CD14-positive monocyte (primary cell): ENCODE results near the gene HM13. TPM values are rescaled to one million over a fixed set of nuclear protein-coding genes. Genes with fewer than 3 reads are reported as not detected.
A peak's percentile ranks its signal among the peaks of the same experiment; 100 is the strongest.

ENCODE experiments used
- DNase-seq, 3 donors: peaks; one replicate each; pipeline ENCODE4 v3.0.0-alpha.2; 2011 to 2022
- H2AFZ ChIP-seq: 2 replicates; pipeline ENCODE4 v1.6.0; 2012; ENCODE audit warnings: mild to moderate bottlenecking, low read depth, low read length, inconsistent platforms; ENCODE audit not compliant: insufficient read depth, poor library complexity, severe bottlenecking
- H3K27ac ChIP-seq, 2 donors: 1 replicate in 1 of 2; 2 replicates in 1 of 2; pipeline ENCODE4 v1.5.1; 2012 to 2013; ENCODE audit warnings: low read length in 2 of 2, control low read depth in 1 of 2, inconsistent platforms in 1 of 2, low read depth in 1 of 2, mild to moderate bottlenecking in 1 of 2
- H3K27me3 ChIP-seq, 2 donors: one replicate each; pipeline versions ENCODE4 v1.6.0 to v1.6.1; 2011 to 2013; ENCODE audit warnings: low read length in 2 of 2; ENCODE audit not compliant: control insufficient read depth in 2 of 2, insufficient read depth in 2 of 2
- H3K36me3 ChIP-seq, 2 donors: replicated peaks in 1 of 2; 1 replicate in 1 of 2; 2 replicates in 1 of 2; pipeline versions ENCODE4 v1.5.1 to v1.6.1; 2012 to 2013; ENCODE audit warnings: low read length in 2 of 2, control low read depth in 1 of 2, inconsistent platforms in 1 of 2, mild to moderate bottlenecking in 1 of 2; ENCODE audit not compliant: insufficient read depth in 2 of 2, control insufficient read depth in 1 of 2
- H3K4me1 ChIP-seq, 2 donors: 1 replicate in 1 of 2; 2 replicates in 1 of 2; pipeline versions ENCODE4 v1.5.1 to v1.6.1; 2012 to 2013; ENCODE audit warnings: low read length in 2 of 2, control low read depth in 1 of 2, inconsistent platforms in 1 of 2, mild to moderate bottlenecking in 1 of 2, moderate library complexity in 1 of 2; ENCODE audit not compliant: insufficient read depth in 2 of 2, control insufficient read depth in 1 of 2
- H3K4me2 ChIP-seq: replicated peaks from 2 replicates; pipeline ENCODE3; 2012; ENCODE audit warnings: low read length, moderate library complexity, mild to moderate bottlenecking; ENCODE audit not compliant: poor library complexity, severe bottlenecking; ENCODE audit errors: extremely low read depth
- H3K4me3 ChIP-seq, 3 experiments: fragments of 200-600 bp in 1 of 3; sonication (generic) in 1 of 3; replicated peaks in 1 of 3; 1 replicate in 2 of 3; 2 replicates in 1 of 3; pipeline ENCODE4 v1.5.1; 2011 to 2013; ENCODE audit warnings: low read length in 3 of 3, mild to moderate bottlenecking in 3 of 3, control low read depth in 2 of 3, low read depth in 2 of 3, inconsistent platforms in 1 of 3, moderate library complexity in 1 of 3
- H3K79me2 ChIP-seq: 2 replicates; pipeline ENCODE4 v1.6.0; 2012; ENCODE audit warnings: mild to moderate bottlenecking, control low read depth, inconsistent platforms, low read length, moderate library complexity; ENCODE audit not compliant: insufficient read depth
- H3K9ac ChIP-seq: 2 replicates; pipeline ENCODE4 v1.6.0; 2017; ENCODE audit warnings: low read length, mild to moderate bottlenecking; ENCODE audit not compliant: insufficient read depth, poor library complexity, severe bottlenecking
- H3K9me3 ChIP-seq, 2 donors: replicated peaks in 1 of 2; 1 replicate in 1 of 2; 2 replicates in 1 of 2; pipeline versions ENCODE4 v1.5.1 to v1.6.1; 2012 to 2013; ENCODE audit warnings: low read length in 2 of 2, control low read depth in 1 of 2; ENCODE audit not compliant: control insufficient read depth in 1 of 2, insufficient read depth in 1 of 2
- H4K20me1 ChIP-seq: 2 replicates; pipeline ENCODE4 v1.6.0; 2012; ENCODE audit warnings: mild to moderate bottlenecking, low read length, control low read depth, moderate library complexity; ENCODE audit not compliant: insufficient read depth
- H3K27ac Mint-ChIP-seq, 7 donors: one replicate each; pipeline ENCODE4 v1.8.0; 2020; ENCODE audit warnings: mild to moderate bottlenecking in 7 of 7, mixed read lengths in 7 of 7, moderate library complexity in 6 of 7, inconsistent platforms in 2 of 7
- H3K27me3 Mint-ChIP-seq, 3 donors: one replicate each; pipeline ENCODE4 v1.8.0; 2021 to 2022; ENCODE audit warnings: low read depth in 3 of 3, mild to moderate bottlenecking in 3 of 3, mixed read lengths in 3 of 3, moderate library complexity in 3 of 3, inconsistent platforms in 1 of 3
- H3K36me3 Mint-ChIP-seq, 2 donors: one replicate each; pipeline ENCODE4 v1.8.0; 2020; ENCODE audit warnings: mixed read lengths in 2 of 2, inconsistent platforms in 1 of 2, mild to moderate bottlenecking in 1 of 2
- H3K4me1 Mint-ChIP-seq: one replicate; pipeline ENCODE4 v1.8.0; 2020; ENCODE audit warnings: mild to moderate bottlenecking, mixed read lengths
- H3K4me3 Mint-ChIP-seq, 2 donors: one replicate each; pipeline ENCODE4 v1.8.0; 2020; ENCODE audit warnings: mild to moderate bottlenecking in 2 of 2, mixed read lengths in 2 of 2, moderate library complexity in 1 of 2
- H3K9me3 Mint-ChIP-seq, 7 donors: one replicate each; pipeline ENCODE4 v1.8.0; 2020 to 2022; ENCODE audit warnings: mixed read lengths in 7 of 7, mild to moderate bottlenecking in 6 of 7, moderate library complexity in 6 of 7, inconsistent platforms in 2 of 7
- CTCF ChIP-seq: fragments of 200-600 bp; IDR thresholded peaks from one replicate; pipeline ENCODE4 v1.8.0; 2022; ENCODE audit warnings: antibody characterized with exemption, mild to moderate bottlenecking
- WGBS: methylation state at CpG from one replicate; pipeline ENCODE4 v1.1.5; 2013; ENCODE audit warnings: missing lambda C conversion rate; ENCODE audit not compliant: insufficient coverage; 5-methylcytosine and 5-hydroxymethylcytosine counted together
- intact Hi-C, 2 donors: fragments of 100-400 bp; cut with micrococcal nuclease; formaldehyde crosslinking; loops; one replicate each; pipeline versions ENCODE4 v1.15.0 to v1.15.1; 2023
- polyA plus RNA-seq, 3 donors: library from polyadenylated mRNA; depleted of rRNA in 1 of 3; unstranded in 2 of 3; stranded (reverse) in 1 of 3; fragments of 300-500 nt in 2 of 3; fragments of >200 nt in 1 of 3; fragmentation: Illumina TruSeq in 2 of 3; gene quantifications; 1 replicate in 2 of 3; 2 replicates in 1 of 3; pipeline ENCODE4 v1.2.3, GENCODE V29; 2012 to 2021

HM13 gene
- polyA plus RNA-seq, 3 donors = 199 to 329 (median 320) TPM

GRCh38 chr20:31472395-31473330, 41.6 kb upstream of the HM13 start:
- Histone ChIP-seq H3K4me3 (no peak overlapping the region), H3K4me2 (no peak overlapping the region), H3K79me2 (no peaks in the 10 kb centered on the region), H2AFZ (no peak overlapping the region), H4K20me1 (no peaks in the 10 kb centered on the region), H3K9ac (no peak overlapping the region), H3K27me3 (peaks cover 14 to 36% of the 10 kb centered on the region in 2 donors), H3K4me1 (peaks cover 23 to 25% of the 10 kb centered on the region in 2 donors), H3K36me3 (no peaks in the 10 kb centered on the region), H3K9me3 (peaks cover 0 to 9% of the 10 kb centered on the region in 2 donors), H3K27ac (no peak overlapping the region)
- Mint-ChIP-seq H3K36me3 (peaks cover 0 to 2% of the 10 kb centered on the region in 2 donors), H3K4me3 (no peak overlapping the region), H3K4me1 (peaks cover 20% of the 10 kb centered on the region), H3K27ac (no peak overlapping the region), H3K27me3 (peaks cover 33 to 38% (median 37%) of the 10 kb centered on the region in 3 donors), H3K9me3 (peaks cover 0 to 6% (median 2%) of the 10 kb centered on the region in 7 donors)
- intact Hi-C loops = no loop called here
- no peak for DNase-seq
- no peak for TF ChIP-seq CTCF
- WGBS = 72% methylated on average over 3 of the region's 8 CpGs

- Histone ChIP-seq H3K27me3 (peaks cover 14 to 38% of the 10 kb centered on the region in 2 donors), H3K4me2 (peak overlapping the region; percentile 61), H3K79me2 (no peaks in the 10 kb centered on the region), H3K9ac (no peak overlapping the region), H4K20me1 (no peaks in the 10 kb centered on the region), H3K4me1 (peaks cover 23 to 25% of the 10 kb centered on the region in 2 donors), H3K36me3 (no peaks in the 10 kb centered on the region), H3K27ac (peak overlapping the region in 1 of 2 donors; percentile 24), H2AFZ (peak overlapping the region; percentile 30), H3K9me3 (peaks cover 0 to 9% of the 10 kb centered on the region in 2 donors), H3K4me3 (peak overlapping the region in 1 of 3 experiments; percentile 53)
- Mint-ChIP-seq H3K9me3 (peaks cover 0 to 6% (median 2%) of the 10 kb centered on the region in 7 donors), H3K4me1 (peaks cover 20% of the 10 kb centered on the region), H3K27me3 (peaks cover 36 to 42% (median 41%) of the 10 kb centered on the region in 3 donors), H3K27ac (peak overlapping the region in 4 of 7 donors; percentile 21 to 66 (median 46)), H3K4me3 (peak overlapping the region; percentile 60 to 88), H3K36me3 (peaks cover 0 to 2% of the 10 kb centered on the region in 2 donors)
- TF ChIP-seq CTCF = no peak
- DNase-seq = no peak
- intact Hi-C loops = no loop called here
- 11% methylated on average over 2 of the region's 5 CpGs for WGBS
These were observed 40.7 kb upstream of the HM13 start for GRCh38 chr20:31473331-31474096.
